Activated naive CD8-positive, alpha-beta T cell treated with anti-CD3 and anti-CD28 coated beads, Interleukin-2, amount 50 U/mL, for 24 hours (primary cell): Measurements from ENCODE around the gene GSG1.

Experiments used
- ATAC-seq: fragments of 150-1000 bp; cut with Tn5 transposase; one replicate; pipeline ENCODE4 v1.10.0; 2021
- DNase-seq: peaks from one replicate; pipeline ENCODE4 v3.0.0; 2021
- H3K27ac Mint-ChIP-seq: one replicate; pipeline ENCODE4 v1.8.0; 2021; ENCODE audit warnings: mild to moderate bottlenecking, mixed read lengths
- H3K27me3 Mint-ChIP-seq: one replicate; pipeline ENCODE4 v1.8.0; 2021; ENCODE audit warnings: mixed read lengths
- H3K36me3 Mint-ChIP-seq: one replicate; pipeline ENCODE4 v1.8.0; 2021; ENCODE audit warnings: low read depth, mixed read lengths
- H3K4me1 Mint-ChIP-seq: one replicate; pipeline ENCODE4 v1.8.0; 2021; ENCODE audit warnings: mixed read lengths
- H3K4me3 Mint-ChIP-seq: one replicate; pipeline ENCODE4 v1.8.0; 2021; ENCODE audit warnings: mild to moderate bottlenecking, moderate library complexity, mixed read lengths
- H3K9me3 Mint-ChIP-seq: one replicate; pipeline ENCODE4 v1.8.0; 2021; ENCODE audit warnings: mixed read lengths

Gene GSG1

GRCh38 chr12:13102461-13103195 lies 839 bp downstream of the GSG1 start:
- Mint-ChIP-seq H3K4me3 (peak overlapping the region; percentile 17), H3K27me3 (no peaks in the 10 kb centered on the region), H3K4me1 (peaks cover 56% of the 10 kb centered on the region), H3K27ac (peak overlapping the region; percentile 79), H3K36me3 (no peaks in the 10 kb centered on the region), H3K9me3 (no peaks in the 10 kb centered on the region)
- ATAC-seq (no peak), DNase-seq (no peak)

- no peak for ATAC-seq
- peak; percentile 22 for DNase-seq
- H3K4me3 Mint-ChIP-seq, result peak overlapping the region; percentile 68
- peak overlapping the region; percentile 79 for H3K27ac Mint-ChIP-seq
- H3K27me3 Mint-ChIP-seq, result no peaks in the 10 kb centered on the region
- no peaks in the 10 kb centered on the region for H3K9me3 Mint-ChIP-seq
- no peaks in the 10 kb centered on the region for H3K36me3 Mint-ChIP-seq
- H3K4me1 Mint-ChIP-seq, result peaks cover 60% of the 10 kb centered on the region
These were observed 1.6 kb downstream of the GSG1 start for GRCh38 chr12:13101821-13102375.

GRCh38 chr12:13100882-13101769 lies 2.3 kb downstream of the GSG1 start:
- no peaks in the 10 kb centered on the region for H3K36me3 Mint-ChIP-seq
- peak overlapping the region; percentile 70 for H3K4me3 Mint-ChIP-seq

GRCh38 chr12:13100605-13100881 lies 2.9 kb downstream of the GSG1 start:
- ATAC-seq (no peak), DNase-seq (peak; percentile 9)
- Mint-ChIP-seq H3K36me3 (no peaks in the 10 kb centered on the region), H3K9me3 (no peaks in the 10 kb centered on the region), H3K4me1 (peaks cover 60% of the 10 kb centered on the region), H3K4me3 (peak overlapping the region; percentile 70), H3K27ac (peak overlapping the region; percentile 89), H3K27me3 (no peaks in the 10 kb centered on the region)

More at GRCh38 chr12:13100882-13101769, 2.3 kb downstream of the GSG1 start:
- peak; percentile 88 for DNase-seq
- no peaks in the 10 kb centered on the region for H3K27me3 Mint-ChIP-seq
- H3K9me3 Mint-ChIP-seq, result no peaks in the 10 kb centered on the region
- ATAC-seq, result peak; percentile 87
- peak overlapping the region; percentile 89 for H3K27ac Mint-ChIP-seq
- peaks cover 60% of the 10 kb centered on the region for H3K4me1 Mint-ChIP-seq

- peak overlapping the region; percentile 89 for H3K27ac Mint-ChIP-seq
- DNase-seq (no peak), ATAC-seq (no peak)
- H3K36me3 Mint-ChIP-seq, result no peaks in the 10 kb centered on the region
- H3K9me3 Mint-ChIP-seq, result no peaks in the 10 kb centered on the region
- peak overlapping the region; percentile 70 for H3K4me3 Mint-ChIP-seq
- H3K4me1 Mint-ChIP-seq, result peaks cover 60% of the 10 kb centered on the region
- H3K27me3 Mint-ChIP-seq, result no peaks in the 10 kb centered on the region
These were observed 3.4 kb downstream of the GSG1 start for GRCh38 chr12:13099844-13100604.

- Mint-ChIP-seq H3K4me3 (peak overlapping the region; percentile 19), H3K4me1 (peaks cover 63% of the 10 kb centered on the region), H3K27me3 (no peaks in the 10 kb centered on the region), H3K27ac (peak overlapping the region; percentile 83), H3K36me3 (no peaks in the 10 kb centered on the region), H3K9me3 (no peaks in the 10 kb centered on the region)
- ATAC-seq (no peak), DNase-seq (peak; percentile 18)
These were observed 4.2 kb downstream of the GSG1 start for GRCh38 chr12:13099066-13099843.

- Mint-ChIP-seq H3K27ac (peak overlapping the region; percentile 83), H3K27me3 (no peaks in the 10 kb centered on the region), H3K4me1 (peaks cover 50% of the 10 kb centered on the region), H3K36me3 (no peaks in the 10 kb centered on the region), H3K9me3 (no peaks in the 10 kb centered on the region), H3K4me3 (peak overlapping the region; percentile 50)
- no peak for DNase-seq
- ATAC-seq, result no peak
These were observed 5.9 kb downstream of the GSG1 start for GRCh38 chr12:13097491-13098011.

- no peaks in the 10 kb centered on the region for H3K27me3 Mint-ChIP-seq
- H3K4me1 Mint-ChIP-seq, result peaks cover 36% of the 10 kb centered on the region
- H3K27ac Mint-ChIP-seq, result no peak overlapping the region
- no peaks in the 10 kb centered on the region for H3K9me3 Mint-ChIP-seq
- H3K4me3 Mint-ChIP-seq, result no peak overlapping the region
- H3K36me3 Mint-ChIP-seq, result no peaks in the 10 kb centered on the region
- DNase-seq, result no peak
- no peak for ATAC-seq
These were observed 8.0 kb downstream of the GSG1 start for GRCh38 chr12:13095266-13095995.

GRCh38 chr12:13094367-13094766 lies 9.1 kb downstream of the GSG1 start:
- H3K36me3 Mint-ChIP-seq, result no peaks in the 10 kb centered on the region
- no peak for ATAC-seq
- H3K4me1 Mint-ChIP-seq, result peaks cover 25% of the 10 kb centered on the region
- DNase-seq, result no peak
- H3K27me3 Mint-ChIP-seq, result no peaks in the 10 kb centered on the region
- no peak overlapping the region for H3K27ac Mint-ChIP-seq
- no peaks in the 10 kb centered on the region for H3K9me3 Mint-ChIP-seq
- H3K4me3 Mint-ChIP-seq, result no peak overlapping the region

GRCh38 chr12:13093848-13094220 lies 9.6 kb downstream of the GSG1 start:
- Mint-ChIP-seq H3K9me3 (no peaks in the 10 kb centered on the region), H3K27me3 (no peaks in the 10 kb centered on the region), H3K4me3 (no peak overlapping the region), H3K27ac (no peak overlapping the region), H3K4me1 (peaks cover 20% of the 10 kb centered on the region), H3K36me3 (no peaks in the 10 kb centered on the region)
- ATAC-seq (no peak), DNase-seq (no peak)

- H3K4me3 Mint-ChIP-seq, result no peak overlapping the region
- no peak for ATAC-seq
- H3K36me3 Mint-ChIP-seq, result no peaks in the 10 kb centered on the region
- no peaks in the 10 kb centered on the region for H3K27me3 Mint-ChIP-seq
- no peaks in the 10 kb centered on the region for H3K9me3 Mint-ChIP-seq
- H3K4me1 Mint-ChIP-seq, result peaks cover 14% of the 10 kb centered on the region
- DNase-seq, result no peak
- H3K27ac Mint-ChIP-seq, result no peak overlapping the region
These were observed 10.1 kb downstream of the GSG1 start for GRCh38 chr12:13093191-13093847.

- no peak overlapping the region for H3K27ac Mint-ChIP-seq
- H3K9me3 Mint-ChIP-seq, result no peaks in the 10 kb centered on the region
- no peak overlapping the region for H3K4me3 Mint-ChIP-seq
- ATAC-seq (no peak), DNase-seq (no peak)
- H3K36me3 Mint-ChIP-seq, result no peaks in the 10 kb centered on the region
- peaks cover 4% of the 10 kb centered on the region for H3K4me1 Mint-ChIP-seq
- no peaks in the 10 kb centered on the region for H3K27me3 Mint-ChIP-seq
These were observed 11.6 kb downstream of the GSG1 start for GRCh38 chr12:13091832-13092231.

GRCh38 chr12:13090054-13090453 lies 13.4 kb downstream of the GSG1 start:
- Mint-ChIP-seq H3K27me3 (no peaks in the 10 kb centered on the region), H3K9me3 (no peaks in the 10 kb centered on the region), H3K36me3 (peaks cover under 1% of the 10 kb centered on the region), H3K4me1 (peaks cover 11% of the 10 kb centered on the region), H3K27ac (no peak overlapping the region), H3K4me3 (no peak overlapping the region)
- ATAC-seq (no peak), DNase-seq (no peak)
